ENCODE data around the gene SRSF1.
A peak's percentile ranks its signal among the peaks of the same experiment; 100 is the strongest.

The SRSF1 gene

GRCh38 chr17:58019039-58019438, 12.0 kb upstream of the SRSF1 start:
- DNase-seq (ENCODE audit: low read depth, low spot score), result no peak

- DNase-seq (ENCODE audit: low read depth, low spot score), result no peak
These were observed 3.2 kb upstream of the SRSF1 start for GRCh38 chr17:58010067-58010799.

GRCh38 chr17:58007781-58008706, 998 bp upstream of the SRSF1 start:
- DNase-seq (ENCODE audit: low read depth, low spot score), result no peak

GRCh38 chr17:58006560-58006923, 504 bp downstream of the SRSF1 start:
- peak; percentile 86 for DNase-seq (ENCODE audit: low read depth, low spot score)

- DNase-seq (ENCODE audit: low read depth, low spot score), result no peak
These were observed 1.1 kb downstream of the SRSF1 start for GRCh38 chr17:58005728-58006559.

GRCh38 chr17:58005031-58005727, 1.9 kb downstream of the SRSF1 start:
- no peak for DNase-seq (ENCODE audit: low read depth, low spot score)

- no peak for DNase-seq (ENCODE audit: low read depth, low spot score)
These were observed 3.0 kb downstream of the SRSF1 start for GRCh38 chr17:58004060-58004459.

- no peak for DNase-seq (ENCODE audit: low read depth, low spot score)
These were observed 4.1 kb downstream of the SRSF1 start for GRCh38 chr17:58002973-58003372.

- DNase-seq (ENCODE audit: low read depth, low spot score), result no peak
These were observed 4.7 kb downstream of the SRSF1 start for GRCh38 chr17:58002154-58002948.

- no peak for DNase-seq (ENCODE audit: low read depth, low spot score)
These were observed 5.5 kb downstream of the SRSF1 start for GRCh38 chr17:58001461-58002124.

- peak; percentile 85 for DNase-seq (ENCODE audit: low read depth, low spot score)
These were observed 7.5 kb downstream of the SRSF1 start for GRCh38 chr17:57999496-58000017.

GRCh38 chr17:57999010-57999495, 8.0 kb downstream of the SRSF1 start:
- no peak for DNase-seq (ENCODE audit: low read depth, low spot score)

GRCh38 chr17:57997085-57997809, 9.8 kb downstream of the SRSF1 start:
- no peak for DNase-seq (ENCODE audit: low read depth, low spot score)

- DNase-seq (ENCODE audit: low read depth, low spot score), result peak; percentile 89
These were observed 11.7 kb downstream of the SRSF1 start for GRCh38 chr17:57995076-57995956.

GRCh38 chr17:57994436-57994835, 12.6 kb downstream of the SRSF1 start:
- no peak for DNase-seq (ENCODE audit: low read depth, low spot score)

- DNase-seq (ENCODE audit: low read depth, low spot score), result no peak
These were observed 13.3 kb downstream of the SRSF1 start for GRCh38 chr17:57993471-57994365.

- no peak for DNase-seq (ENCODE audit: low read depth, low spot score)
These were observed 15.5 kb downstream of the SRSF1 start for GRCh38 chr17:57991537-57991936.

Measured in astrocyte of the hippocampus (primary cell).